Measurements from ENCODE around the gene TSPAN5.
"Not testable (repeated sequence)": the region's sequence is repeated elsewhere in the genome, so short reads cannot be mapped to it uniquely, and the experiment has no call there.

The TSPAN5 gene

GRCh38 chr4:98539741-98540140 lies 118.7 kb downstream of the TSPAN5 start:
- no peak overlapping the region for H3K4me3 ChIP-seq (replicated peaks in 1 of 2; ENCODE audit: low read depth in 2 of 2, low read length in 2 of 2)
- no peak for TF ChIP-seq CTCF (IDR thresholded peaks at IDR 0.05; ENCODE audit: low read depth, low read length)
- no peak for DNase-seq (ENCODE audit: low read depth in 2 of 2)

GRCh38 chr4:98539299-98539698 lies 119.1 kb downstream of the TSPAN5 start:
- TF ChIP-seq CTCF (IDR thresholded peaks at IDR 0.05; ENCODE audit: low read depth, low read length): no peak
- no peak for DNase-seq (ENCODE audit: low read depth in 2 of 2)

GRCh38 chr4:98536631-98537030 lies 121.8 kb downstream of the TSPAN5 start:
- TF ChIP-seq CTCF (IDR thresholded peaks at IDR 0.05; ENCODE audit: low read depth, low read length): no peak
- DNase-seq (ENCODE audit: low read depth in 2 of 2): no peak
- H3K4me3 ChIP-seq (replicated peaks in 1 of 2; ENCODE audit: low read depth in 2 of 2, low read length in 2 of 2): no peak overlapping the region

More at GRCh38 chr4:98539299-98539698, 119.1 kb downstream of the TSPAN5 start:
- no peak overlapping the region for H3K4me3 ChIP-seq (replicated peaks in 1 of 2; ENCODE audit: low read depth in 2 of 2, low read length in 2 of 2)

DNA sequence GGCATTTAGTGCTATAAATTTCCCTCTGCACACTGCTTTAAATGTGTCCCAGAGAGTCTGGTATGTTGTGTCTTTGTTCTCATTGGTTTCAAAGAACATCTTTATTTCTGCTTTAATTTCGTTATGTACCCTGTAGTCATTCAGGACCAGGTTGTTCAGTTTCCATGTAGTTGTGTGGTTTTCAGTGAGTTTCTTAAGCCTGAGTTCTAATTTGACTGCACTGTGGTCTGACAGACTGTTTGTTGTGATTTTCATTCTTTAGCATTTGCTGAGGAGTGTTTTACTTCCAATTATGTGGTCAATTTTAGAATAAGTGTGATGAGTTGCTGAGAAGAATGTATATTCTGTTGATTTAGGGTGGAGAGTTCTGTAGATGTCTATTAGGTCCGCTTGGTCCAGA lies 124.3 kb downstream of the TSPAN5 start:
- not testable (repeated sequence) for H3K4me3 ChIP-seq (replicated peaks in 1 of 2; ENCODE audit: low read depth in 2 of 2, low read length in 2 of 2); DNase-seq (ENCODE audit: low read depth in 2 of 2)

GRCh38 chr4:98530572-98530971 lies 127.8 kb downstream of the TSPAN5 start:
- DNase-seq (ENCODE audit: low read depth in 2 of 2): no peak
- H3K4me3 ChIP-seq (replicated peaks in 1 of 2; ENCODE audit: low read depth in 2 of 2, low read length in 2 of 2): no peak overlapping the region
- TF ChIP-seq CTCF (IDR thresholded peaks at IDR 0.05; ENCODE audit: low read depth, low read length): no peak

DNA sequence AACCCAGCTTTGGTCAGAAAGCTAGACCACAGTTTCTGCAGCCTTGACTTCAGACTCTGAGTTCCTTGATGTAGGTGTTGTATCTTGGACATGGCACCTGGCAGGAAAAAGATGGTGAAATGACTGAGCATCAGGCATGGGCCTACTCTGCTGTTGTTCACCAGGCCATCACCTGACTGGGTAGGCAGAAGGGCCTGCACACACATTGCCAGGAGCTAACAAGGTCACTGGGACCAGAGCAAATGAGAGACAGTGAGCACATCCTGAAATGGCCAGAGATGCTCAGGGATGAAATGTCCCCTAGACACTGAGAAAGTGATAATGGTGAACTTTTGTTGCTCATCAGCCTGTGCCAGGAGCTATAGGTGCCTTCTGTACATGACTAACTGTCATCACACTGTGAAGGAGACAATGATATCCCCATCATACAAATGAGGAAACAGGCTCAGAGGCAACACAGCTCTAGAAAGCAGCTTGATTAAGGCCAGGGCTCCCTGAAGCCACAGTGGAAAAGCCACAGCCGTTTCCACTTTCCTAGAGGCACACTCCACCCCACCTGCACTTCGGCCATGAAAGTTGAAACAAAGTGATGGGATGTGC lies 128.3 kb downstream of the TSPAN5 start:
- no peak for TF ChIP-seq CTCF (IDR thresholded peaks at IDR 0.05; ENCODE audit: low read depth, low read length)
- H3K4me3 ChIP-seq (replicated peaks in 1 of 2; ENCODE audit: low read depth in 2 of 2, low read length in 2 of 2): no peak overlapping the region
- no peak for DNase-seq (ENCODE audit: low read depth in 2 of 2)

DNA sequence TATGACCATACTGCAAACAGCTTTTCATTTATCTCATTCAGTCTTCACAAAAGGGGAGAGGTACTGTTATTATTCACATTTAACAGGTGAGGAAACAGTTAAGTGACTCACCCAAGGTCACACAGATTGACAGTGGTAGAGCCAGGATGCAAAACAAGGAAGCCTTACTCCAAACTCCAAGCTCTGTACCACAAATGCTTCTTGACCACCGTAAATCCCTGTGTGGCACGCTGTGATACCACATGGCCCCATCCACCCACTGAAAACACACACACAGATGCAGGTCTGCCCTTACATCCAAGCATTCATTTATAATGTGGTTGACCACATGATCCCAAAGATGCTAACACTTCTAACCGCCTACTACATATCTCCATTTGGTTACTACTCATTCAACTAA lies 129.5 kb downstream of the TSPAN5 start:
- no peak overlapping the region for H3K4me3 ChIP-seq (replicated peaks in 1 of 2; ENCODE audit: low read depth in 2 of 2, low read length in 2 of 2)
- no peak for DNase-seq (ENCODE audit: low read depth in 2 of 2)
- TF ChIP-seq CTCF (IDR thresholded peaks at IDR 0.05; ENCODE audit: low read depth, low read length): no peak

Data from cardiac fibroblast (primary cell).